Astrocyte of the spinal cord (primary cell): Measurements from ENCODE around the gene MAPKBP1.

Source experiments
- DNase-seq: peaks from one replicate; pipeline ENCODE4 v3.0.0; 2011; ENCODE audit warnings: low read depth, low spot score
- H3K4me3 ChIP-seq: 2 replicates; pipeline ENCODE4 v1.5.1; 2011; ENCODE audit warnings: low read depth, mild to moderate bottlenecking, low read length, moderate library complexity
- in situ Hi-C: cut with HindIII; loops from 2 replicates; pipeline ENCODE4 v1.10.0; 2017; ENCODE audit warnings: low sequenced_read_pairs
- TF ChIP-seq, protein P1 (sequence below): IDR thresholded peaks from 2 replicates; pipeline ENCODE4 v1.5.1; 2012; ENCODE audit warnings: low read depth, mild to moderate bottlenecking, low read length, inconsistent platforms

MAPKBP1 gene

DNA sequence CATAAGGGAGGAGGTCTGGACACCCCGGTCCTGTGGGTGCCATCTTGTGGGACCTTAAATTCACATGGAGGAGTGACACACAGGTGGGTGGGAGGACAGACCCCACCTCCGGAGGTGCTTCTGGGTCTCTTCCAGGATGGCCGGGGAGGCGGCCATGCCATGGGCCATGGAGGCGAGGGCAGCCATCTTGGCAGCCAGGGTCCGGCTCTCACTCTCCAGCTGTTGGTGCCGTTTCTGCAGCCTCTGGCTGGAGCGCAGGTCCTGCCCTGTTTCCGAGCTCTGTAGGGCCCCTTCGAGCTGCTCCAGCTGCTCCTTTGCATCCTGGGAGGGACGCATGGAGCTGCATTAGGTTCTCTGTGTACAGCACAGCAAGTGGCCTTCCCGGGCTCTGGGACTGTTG lies 100.5 kb downstream of the MAPKBP1 start:
- TF ChIP-seq, protein P1, sequence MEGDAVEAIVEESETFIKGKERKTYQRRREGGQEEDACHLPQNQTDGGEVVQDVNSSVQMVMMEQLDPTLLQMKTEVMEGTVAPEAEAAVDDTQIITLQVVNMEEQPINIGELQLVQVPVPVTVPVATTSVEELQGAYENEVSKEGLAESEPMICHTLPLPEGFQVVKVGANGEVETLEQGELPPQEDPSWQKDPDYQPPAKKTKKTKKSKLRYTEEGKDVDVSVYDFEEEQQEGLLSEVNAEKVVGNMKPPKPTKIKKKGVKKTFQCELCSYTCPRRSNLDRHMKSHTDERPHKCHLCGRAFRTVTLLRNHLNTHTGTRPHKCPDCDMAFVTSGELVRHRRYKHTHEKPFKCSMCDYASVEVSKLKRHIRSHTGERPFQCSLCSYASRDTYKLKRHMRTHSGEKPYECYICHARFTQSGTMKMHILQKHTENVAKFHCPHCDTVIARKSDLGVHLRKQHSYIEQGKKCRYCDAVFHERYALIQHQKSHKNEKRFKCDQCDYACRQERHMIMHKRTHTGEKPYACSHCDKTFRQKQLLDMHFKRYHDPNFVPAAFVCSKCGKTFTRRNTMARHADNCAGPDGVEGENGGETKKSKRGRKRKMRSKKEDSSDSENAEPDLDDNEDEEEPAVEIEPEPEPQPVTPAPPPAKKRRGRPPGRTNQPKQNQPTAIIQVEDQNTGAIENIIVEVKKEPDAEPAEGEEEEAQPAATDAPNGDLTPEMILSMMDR = no peak
- no peak overlapping the region for H3K4me3 ChIP-seq
- in situ Hi-C loops = no loop called here
- DNase-seq = no peak

GRCh38 chr15:41876007-41876406 lies 101.7 kb downstream of the MAPKBP1 start:
- TF ChIP-seq, protein P1 = no peak
- no peak overlapping the region for H3K4me3 ChIP-seq
- in situ Hi-C loops = no loop called here
- DNase-seq = no peak

GRCh38 chr15:41876689-41877088 lies 102.4 kb downstream of the MAPKBP1 start:
- in situ Hi-C loops = no loop called here

More at GRCh38 chr15:41876689-41877088, 102.4 kb downstream of the MAPKBP1 start:
- no peak overlapping the region for H3K4me3 ChIP-seq
- TF ChIP-seq, protein P1 = no peak
- DNase-seq = no peak
